Lung microvascular endothelial cell (primary cell): ENCODE results near the gene ERP27. TPM values are rescaled to one million over a fixed set of nuclear protein-coding genes. Genes with fewer than 3 reads are reported as not detected.

ENCODE experiments used
- DNase-seq, 2 donors: peaks; one replicate each; pipeline versions ENCODE4 v3.0.0 to v3.0.0-alpha.2; 2010; ENCODE audit warnings: low read depth in 2 of 2
- total RNA-seq: library from RNA; depleted of rRNA; stranded (reverse); fragments of >200 nt; gene quantifications from 2 replicates; pipeline ENCODE4 v1.2.1, GENCODE V29; 2014

ERP27 gene
- total RNA-seq, 1 donor from 2014 or later, result not detected

GRCh38 chr12:14871886-14872285 is 66.5 kb downstream of the ERP27 start:
- DNase-seq, result no peak

GRCh38 chr12:14871247-14871646 is 67.1 kb downstream of the ERP27 start:
- no peak for DNase-seq

GRCh38 chr12:14868916-14869506 is 69.3 kb downstream of the ERP27 start:
- DNase-seq, result no peak

Other genes with a start within 250 kb of the ERP27 start
- not detected in 2 replicates for gene GUCY2C, start 241.9 kb downstream of the ERP27 start, total RNA-seq
- 11.5 and 15.9 TPM in 2 replicates for gene WBP11, start 135.1 kb downstream of the ERP27 start, total RNA-seq
- gene C12orf60, start 134.9 kb downstream of the ERP27 start, total RNA-seq, result 0.65 and 1.2 TPM in 2 replicates
- 1.3 and 2.2 TPM in 2 replicates for gene SMCO3, start 124.4 kb downstream of the ERP27 start, total RNA-seq
- 62.5 and 121 TPM in 2 replicates for gene ART4, start 95.0 kb downstream of the ERP27 start, total RNA-seq
- 26.2 and 154 TPM in 2 replicates for gene MGP, start 52.7 kb downstream of the ERP27 start, total RNA-seq
- gene ARHGDIB, start 23.1 kb upstream of the ERP27 start, total RNA-seq, result 8.9 and 93.7 TPM in 2 replicates
- not detected in 2 replicates for gene PDE6H, start 34.5 kb upstream of the ERP27 start, total RNA-seq